ENCODE data around the gene PAQR5.

The PAQR5 gene

DNA sequence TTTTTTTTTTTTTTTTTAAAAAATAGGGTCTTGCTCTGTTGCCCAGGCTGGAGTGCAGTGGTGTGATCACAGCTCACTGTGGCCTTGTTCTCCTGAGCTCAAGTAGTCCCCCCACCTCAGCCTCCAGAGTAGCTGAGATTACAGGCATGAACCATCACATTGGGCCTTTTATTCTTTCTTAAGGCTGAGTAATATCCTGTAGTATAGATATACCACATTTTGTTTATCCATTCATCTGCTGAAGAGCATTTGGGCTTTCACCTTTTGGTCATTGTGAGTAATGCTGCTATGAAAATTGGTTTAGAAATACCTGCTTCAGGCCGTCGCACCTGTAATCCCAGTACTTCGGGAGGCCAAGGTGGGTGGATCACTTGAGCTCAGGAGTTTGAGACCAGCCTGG, 42.6 kb downstream of the PAQR5 start:
- Histone ChIP-seq H3K4me1 (ENCODE audit: insufficient read depth, low read length) (peaks cover 19% of the 10 kb centered on the region), H3K9ac (ENCODE audit: low read depth, low read length) (no peak overlapping the region), H3K36me3 (ENCODE audit: insufficient read depth, low read length) (no peaks in the 10 kb centered on the region), H3K9me3 (ENCODE audit: control insufficient read depth, insufficient read depth, low read length) (peaks cover 6% of the 10 kb centered on the region; the same call in 1 of the 2 replicates)

DNA sequence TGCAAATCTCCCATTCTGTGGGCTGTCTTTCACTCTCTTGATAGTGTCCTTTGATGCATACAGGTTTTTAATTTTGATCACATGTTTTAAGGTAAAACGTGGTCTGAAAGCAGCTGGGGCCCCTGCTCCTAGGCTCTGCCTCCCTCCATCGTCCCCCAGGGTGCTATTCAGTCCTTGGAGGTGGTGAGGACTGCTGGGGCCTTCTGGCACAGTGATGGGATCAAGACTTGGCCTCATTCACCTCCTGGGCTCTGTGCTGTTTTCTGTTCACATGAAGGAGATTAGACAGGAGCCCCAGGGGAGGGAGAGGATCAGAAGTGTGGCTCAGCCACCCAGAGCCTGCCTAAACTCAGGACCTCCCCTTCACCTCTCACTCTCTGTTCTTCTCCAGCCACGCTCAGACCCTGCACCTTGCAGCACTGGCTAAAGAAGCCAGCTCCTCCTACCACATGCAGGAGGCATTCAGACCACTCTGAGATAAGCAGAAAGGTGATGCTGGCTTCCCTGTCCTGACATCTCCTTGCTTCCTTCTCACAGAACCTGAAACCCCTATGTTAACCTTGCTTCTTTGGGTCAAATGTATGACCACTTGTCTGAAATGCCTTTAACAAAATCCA, 43.9 kb downstream of the PAQR5 start:
- Histone ChIP-seq H3K9ac (ENCODE audit: low read depth, low read length) (no peak overlapping the region), H3K9me3 (ENCODE audit: control insufficient read depth, insufficient read depth, low read length) (no peaks in the 10 kb centered on the region), H3K36me3 (ENCODE audit: insufficient read depth, low read length) (no peaks in the 10 kb centered on the region), H3K4me1 (ENCODE audit: insufficient read depth, low read length) (peaks cover 19% of the 10 kb centered on the region)

DNA sequence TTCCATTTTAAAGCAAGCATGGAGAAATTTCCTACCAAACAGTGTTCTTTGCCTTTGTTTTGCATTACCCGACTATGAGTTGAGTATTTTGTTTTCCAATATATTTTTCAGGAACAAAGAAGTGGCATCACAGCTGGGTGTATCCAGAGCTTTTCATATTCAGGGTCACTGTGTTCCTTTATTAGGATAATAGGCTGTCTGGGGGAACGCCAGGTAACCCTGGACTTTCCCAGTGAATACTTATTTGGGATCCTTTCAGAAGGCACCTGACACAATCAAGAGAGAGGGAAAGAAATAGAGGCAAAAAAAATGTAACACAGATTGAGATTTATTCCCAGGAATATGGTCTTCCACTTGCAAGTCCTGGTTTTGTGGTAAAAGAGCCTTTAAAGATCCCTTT, 44.4 kb downstream of the PAQR5 start:
- Histone ChIP-seq H3K36me3 (ENCODE audit: insufficient read depth, low read length) (no peaks in the 10 kb centered on the region), H3K9me3 (ENCODE audit: control insufficient read depth, insufficient read depth, low read length) (no peaks in the 10 kb centered on the region), H3K9ac (ENCODE audit: low read depth, low read length) (no peak overlapping the region), H3K4me1 (ENCODE audit: insufficient read depth, low read length) (peaks cover 19% of the 10 kb centered on the region)

DNA sequence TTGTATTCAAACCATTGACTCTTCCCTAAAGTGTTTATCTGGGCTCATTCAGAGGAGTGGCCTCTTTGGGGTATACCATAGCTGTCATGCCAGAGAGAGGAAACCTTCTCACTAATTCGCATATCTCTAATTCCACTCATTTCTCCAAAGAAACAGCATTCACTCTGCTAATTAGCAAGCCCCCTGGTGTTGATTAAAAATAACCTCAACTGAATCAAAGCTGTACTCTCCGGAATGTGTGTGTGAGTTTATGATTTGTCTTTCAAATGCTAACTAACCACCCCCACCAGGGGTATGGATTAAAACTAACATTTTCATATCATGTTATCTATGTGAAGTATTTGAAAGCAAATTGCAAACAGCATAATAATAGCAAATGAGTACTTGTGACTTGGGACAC, 45.5 kb downstream of the PAQR5 start:
- H3K9me3 ChIP-seq (ENCODE audit: control insufficient read depth, insufficient read depth, low read length) = no peaks in the 10 kb centered on the region
- peaks cover 19% of the 10 kb centered on the region for H3K4me1 ChIP-seq (ENCODE audit: insufficient read depth, low read length)
- H3K36me3 ChIP-seq (ENCODE audit: insufficient read depth, low read length) = no peaks in the 10 kb centered on the region
- no peak overlapping the region for H3K9ac ChIP-seq (ENCODE audit: low read depth, low read length)

DNA sequence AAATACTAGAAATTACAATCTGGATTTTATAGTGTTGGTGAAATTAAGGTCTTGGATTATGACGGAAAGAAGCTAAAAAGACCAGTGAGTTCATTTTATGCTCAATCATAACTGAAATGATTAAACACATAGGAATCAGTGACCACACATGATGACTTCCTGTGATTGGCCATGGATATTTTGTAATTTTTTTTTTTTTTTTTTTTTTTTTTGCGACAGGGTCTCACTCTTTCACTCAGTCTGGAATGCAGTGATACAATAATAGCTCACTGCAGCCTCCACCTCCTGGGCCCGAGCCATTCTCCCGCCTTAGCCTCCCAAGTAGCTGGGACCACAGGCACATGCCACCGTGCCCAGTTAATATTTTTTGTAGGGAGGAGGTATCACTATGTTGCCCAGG, 47.4 kb downstream of the PAQR5 start:
- Histone ChIP-seq H3K9ac (ENCODE audit: low read depth, low read length) (no peak overlapping the region), H3K4me1 (ENCODE audit: insufficient read depth, low read length) (peaks cover 19% of the 10 kb centered on the region), H3K36me3 (ENCODE audit: insufficient read depth, low read length) (no peaks in the 10 kb centered on the region), H3K9me3 (ENCODE audit: control insufficient read depth, insufficient read depth, low read length) (no peaks in the 10 kb centered on the region)

DNA sequence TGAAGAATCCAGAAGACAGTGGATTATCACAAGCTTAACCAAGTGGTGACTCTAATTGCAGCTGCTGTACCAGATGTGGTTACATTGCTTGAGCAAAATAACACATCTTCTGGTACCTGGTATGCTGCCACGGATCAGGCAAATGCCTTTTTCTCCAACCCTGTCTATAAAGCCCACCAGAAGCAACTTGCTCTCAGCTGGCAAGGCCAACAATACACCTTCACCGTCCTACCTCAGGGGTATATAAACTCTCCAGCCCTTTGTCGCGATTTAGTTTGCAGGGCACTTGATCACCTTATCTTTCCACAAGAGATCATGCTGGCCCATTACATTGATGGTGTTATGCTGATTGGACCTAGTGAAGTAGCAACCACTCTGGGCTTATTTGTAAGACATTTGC, 52.6 kb downstream of the PAQR5 start:
- H3K9ac ChIP-seq (ENCODE audit: low read depth, low read length) = no peak overlapping the region
- no peaks in the 10 kb centered on the region for H3K9me3 ChIP-seq (ENCODE audit: control insufficient read depth, insufficient read depth, low read length)
- no peaks in the 10 kb centered on the region for H3K36me3 ChIP-seq (ENCODE audit: insufficient read depth, low read length)
- no peaks in the 10 kb centered on the region for H3K4me1 ChIP-seq (ENCODE audit: insufficient read depth, low read length)

DNA sequence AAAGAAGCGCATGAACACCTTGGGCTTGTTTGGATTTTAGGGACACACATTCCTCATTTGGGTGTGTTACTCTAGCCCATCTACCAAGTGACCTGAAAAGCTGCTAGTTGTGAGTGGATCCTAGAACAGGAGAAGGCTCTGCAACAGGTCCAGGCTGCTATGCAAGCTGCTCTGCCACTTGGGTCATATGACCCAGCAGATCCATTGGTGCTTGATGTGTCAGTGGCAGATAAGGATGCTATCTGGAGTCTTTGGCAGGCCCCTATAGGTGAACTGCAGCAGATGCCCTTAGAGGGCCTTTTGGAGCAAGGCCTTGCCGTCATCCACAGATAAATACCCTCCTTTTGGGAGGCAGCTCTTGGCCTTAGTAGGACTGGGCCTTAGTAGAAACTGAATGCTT, 53.2 kb downstream of the PAQR5 start:
- Histone ChIP-seq H3K9me3 (ENCODE audit: control insufficient read depth, insufficient read depth, low read length) (no peaks in the 10 kb centered on the region), H3K4me1 (ENCODE audit: insufficient read depth, low read length) (no peaks in the 10 kb centered on the region), H3K36me3 (ENCODE audit: insufficient read depth, low read length) (no peaks in the 10 kb centered on the region), H3K9ac (ENCODE audit: low read depth, low read length) (no peak overlapping the region)

DNA sequence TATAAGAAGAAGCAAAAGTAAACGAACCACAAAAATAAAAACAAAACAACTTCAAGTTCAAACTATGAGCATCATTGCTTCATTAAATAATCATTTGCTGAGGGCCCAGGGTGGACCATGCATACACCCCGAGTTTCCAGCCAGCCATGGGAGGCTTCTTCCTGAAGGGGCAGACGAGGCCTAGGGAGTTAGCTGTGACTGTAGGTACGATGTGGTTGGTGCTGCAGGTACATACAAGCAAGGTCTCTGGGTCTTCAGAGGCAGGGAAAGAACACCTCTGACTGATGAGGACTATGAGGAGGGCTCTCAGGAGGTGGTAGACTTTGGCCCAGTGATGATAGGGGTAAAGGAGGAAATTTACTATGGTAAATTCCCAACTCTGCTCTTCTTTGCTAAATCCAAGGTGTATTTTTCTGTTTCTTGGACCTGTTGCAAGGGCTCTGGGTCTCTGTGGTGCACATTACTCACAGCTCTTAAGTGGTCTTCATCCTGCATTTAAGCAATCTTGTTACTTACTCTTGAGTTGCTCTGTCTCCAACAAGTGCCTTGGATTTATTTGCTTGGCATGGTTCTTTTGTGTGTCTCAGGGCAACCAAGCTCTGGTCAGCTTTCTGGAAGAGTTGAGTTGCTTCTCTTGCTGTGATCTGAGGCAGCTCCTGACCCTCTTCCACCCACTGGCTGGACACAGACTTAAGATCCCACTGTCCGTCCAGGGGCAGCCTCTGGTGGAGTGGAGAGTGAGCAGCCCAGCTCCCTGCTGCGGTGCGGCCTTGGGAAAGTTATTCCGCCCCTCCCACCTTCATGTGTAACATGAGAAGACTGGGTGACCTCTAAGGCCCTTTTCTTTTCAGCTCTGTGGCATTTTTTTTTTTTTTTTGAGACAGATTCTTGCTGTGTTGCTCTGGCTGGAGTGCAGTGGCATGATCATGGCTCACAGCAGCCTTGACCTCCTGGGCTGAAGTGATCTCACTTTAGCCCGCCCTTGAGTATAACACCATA, 59.4 kb downstream of the PAQR5 start:
- Histone ChIP-seq H3K4me1 (ENCODE audit: insufficient read depth, low read length) (peaks cover 3% of the 10 kb centered on the region; the same call in 1 of the 2 replicates), H3K9me3 (ENCODE audit: control insufficient read depth, insufficient read depth, low read length) (peaks cover 6% of the 10 kb centered on the region), H3K9ac (ENCODE audit: low read depth, low read length) (no peak overlapping the region), H3K36me3 (ENCODE audit: insufficient read depth, low read length) (no peaks in the 10 kb centered on the region)

DNA sequence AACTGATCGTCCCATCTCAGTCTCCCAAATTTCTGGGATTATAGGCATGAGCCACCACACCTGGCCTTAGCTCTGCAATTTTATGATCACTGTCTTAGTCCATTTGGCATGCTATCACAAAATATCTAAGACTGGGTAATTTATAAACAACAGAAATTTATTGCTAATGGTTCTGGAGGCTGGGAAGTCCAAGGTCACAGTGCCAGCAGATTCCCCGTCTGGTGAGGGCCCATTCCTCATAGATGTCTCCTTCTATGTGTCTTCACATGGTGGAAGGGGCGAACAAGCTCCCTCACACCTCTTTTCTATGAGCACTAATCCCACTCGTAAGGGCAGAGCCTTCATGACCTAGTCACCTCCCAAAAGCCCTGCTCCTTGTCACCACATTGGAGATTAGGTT, 60.1 kb downstream of the PAQR5 start:
- no peak overlapping the region for H3K9ac ChIP-seq (ENCODE audit: low read depth, low read length)
- peaks cover 6% of the 10 kb centered on the region for H3K9me3 ChIP-seq (ENCODE audit: control insufficient read depth, insufficient read depth, low read length)
- H3K4me1 ChIP-seq (ENCODE audit: insufficient read depth, low read length) = peaks cover 3% of the 10 kb centered on the region; the same call in 1 of the 2 replicates
- no peaks in the 10 kb centered on the region for H3K36me3 ChIP-seq (ENCODE audit: insufficient read depth, low read length)

DNA sequence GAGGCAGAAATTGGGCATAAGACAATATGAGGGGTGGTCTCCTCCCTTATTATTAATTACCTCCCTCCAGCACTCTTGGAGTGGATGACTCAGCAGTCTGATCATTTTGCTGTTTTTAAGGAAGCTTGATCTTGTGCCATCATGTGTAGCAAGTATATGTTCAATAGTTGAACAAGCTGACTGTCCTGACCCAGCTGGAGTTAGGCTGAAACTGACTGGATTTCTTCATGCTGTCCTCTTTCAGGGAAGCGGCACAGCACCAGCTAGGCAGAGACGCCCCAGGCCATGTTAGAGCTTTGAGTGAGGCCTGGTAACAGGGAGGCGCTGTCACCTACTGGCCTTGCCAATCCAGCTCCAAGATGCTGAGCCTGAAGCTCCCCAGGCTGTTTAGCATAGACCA, 61.0 kb downstream of the PAQR5 start:
- Histone ChIP-seq H3K9ac (ENCODE audit: low read depth, low read length) (no peak overlapping the region), H3K4me1 (ENCODE audit: insufficient read depth, low read length) (peaks cover 3% of the 10 kb centered on the region; the same call in 1 of the 2 replicates), H3K9me3 (ENCODE audit: control insufficient read depth, insufficient read depth, low read length) (peaks cover 6% of the 10 kb centered on the region), H3K36me3 (ENCODE audit: insufficient read depth, low read length) (no peaks in the 10 kb centered on the region)

DNA sequence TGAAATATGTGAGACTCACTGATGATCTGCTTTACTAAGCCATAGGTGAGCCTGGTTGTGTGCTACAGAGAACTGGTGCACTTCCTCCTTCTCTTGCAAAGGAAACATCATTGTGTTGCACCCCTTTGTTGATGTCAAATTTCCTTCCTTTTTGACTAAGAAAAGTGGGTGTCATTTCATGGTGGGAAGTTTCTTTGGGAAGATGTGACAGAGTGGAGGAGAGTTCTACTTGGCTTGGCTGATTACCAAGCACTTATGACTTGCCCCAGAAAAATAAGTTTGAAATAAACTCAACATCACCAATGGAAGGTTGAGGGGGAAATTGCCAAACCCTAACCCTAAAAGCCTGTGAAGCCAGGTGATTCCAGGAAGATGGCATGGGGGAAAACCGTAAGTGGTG, 61.9 kb downstream of the PAQR5 start:
- Histone ChIP-seq H3K4me1 (ENCODE audit: insufficient read depth, low read length) (peaks cover 3% of the 10 kb centered on the region; the same call in 1 of the 2 replicates), H3K36me3 (ENCODE audit: insufficient read depth, low read length) (no peaks in the 10 kb centered on the region), H3K9ac (ENCODE audit: low read depth, low read length) (no peak overlapping the region), H3K9me3 (ENCODE audit: control insufficient read depth, insufficient read depth, low read length) (peaks cover 6% of the 10 kb centered on the region)

DNA sequence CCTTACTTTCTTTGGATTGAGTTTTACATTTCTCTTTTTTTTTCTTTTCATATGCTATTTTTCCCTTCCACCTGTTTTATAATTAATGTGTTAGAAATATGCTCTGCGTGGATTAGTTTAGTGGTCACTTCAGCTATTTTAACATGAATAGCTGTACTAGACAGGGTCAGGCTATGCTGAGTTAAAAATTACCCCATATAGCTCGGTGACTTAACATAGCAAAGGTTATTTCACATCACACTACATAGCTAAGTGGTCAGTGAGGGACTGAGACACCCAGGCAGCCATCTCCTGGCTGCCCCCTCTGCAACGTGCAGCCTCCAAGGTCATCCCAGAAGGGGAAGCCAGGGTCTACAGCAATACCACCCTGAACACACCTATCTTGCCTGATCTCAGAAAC, 68.5 kb downstream of the PAQR5 start:
- no peaks in the 10 kb centered on the region for H3K9me3 ChIP-seq (ENCODE audit: control insufficient read depth, insufficient read depth, low read length)
- H3K4me1 ChIP-seq (ENCODE audit: insufficient read depth, low read length) = no peaks in the 10 kb centered on the region
- H3K36me3 ChIP-seq (ENCODE audit: insufficient read depth, low read length) = no peaks in the 10 kb centered on the region
- no peak overlapping the region for H3K9ac ChIP-seq (ENCODE audit: low read depth, low read length)

DNA sequence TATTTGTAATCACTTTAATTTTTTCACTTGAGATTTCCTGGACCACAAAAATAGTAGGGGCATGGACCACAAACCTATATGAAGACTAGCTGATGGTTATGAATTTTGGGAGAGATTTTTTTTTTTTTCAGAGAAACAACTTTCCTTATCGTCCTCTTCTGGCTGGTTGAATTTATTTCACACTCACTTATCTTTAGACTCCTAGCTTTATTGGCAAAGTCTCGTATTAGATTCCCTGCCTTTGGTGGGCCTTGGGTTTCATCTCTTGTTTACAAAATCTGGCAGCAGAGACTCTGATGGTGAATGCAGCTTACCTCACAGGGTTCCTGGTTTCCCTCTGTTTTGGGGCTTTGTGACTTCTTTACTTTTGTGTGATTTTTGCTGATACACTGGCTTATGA, 70.9 kb downstream of the PAQR5 start:
- no peaks in the 10 kb centered on the region for H3K4me1 ChIP-seq (ENCODE audit: insufficient read depth, low read length)
- no peaks in the 10 kb centered on the region for H3K36me3 ChIP-seq (ENCODE audit: insufficient read depth, low read length)
- no peak overlapping the region for H3K9ac ChIP-seq (ENCODE audit: low read depth, low read length)
- H3K9me3 ChIP-seq (ENCODE audit: control insufficient read depth, insufficient read depth, low read length) = no peaks in the 10 kb centered on the region

DNA sequence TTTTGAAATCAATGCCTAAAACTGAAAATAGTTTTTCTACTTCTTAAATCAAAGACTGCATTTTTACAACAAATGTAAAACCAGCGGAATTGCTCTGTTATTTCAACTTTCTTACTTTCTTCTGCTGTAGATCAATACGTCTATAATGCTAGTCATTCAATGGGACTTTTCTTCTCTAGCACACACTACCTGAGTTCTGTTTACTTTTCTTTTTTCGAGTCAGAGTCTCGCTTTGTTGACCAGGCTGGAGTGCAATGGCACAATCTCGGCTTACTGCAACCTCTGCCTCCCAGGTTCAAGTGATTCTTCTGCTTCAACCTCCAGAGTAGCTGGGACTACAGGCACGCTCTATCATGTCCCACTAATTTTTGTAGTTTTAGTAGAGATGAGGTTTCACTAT, 74.7 kb downstream of the PAQR5 start:
- no peaks in the 10 kb centered on the region for H3K4me1 ChIP-seq (ENCODE audit: insufficient read depth, low read length)
- H3K36me3 ChIP-seq (ENCODE audit: insufficient read depth, low read length) = no peaks in the 10 kb centered on the region
- no peak overlapping the region for H3K9ac ChIP-seq (ENCODE audit: low read depth, low read length)
- H3K9me3 ChIP-seq (ENCODE audit: control insufficient read depth, insufficient read depth, low read length) = no peaks in the 10 kb centered on the region
